Natural killer cell (primary cell): Measurements from ENCODE around the gene PCDHA7. TPM values are rescaled to one million over a fixed set of nuclear protein-coding genes. Genes with fewer than 3 reads are reported as not detected.
"Not testable (repeated sequence)": the region's sequence is repeated elsewhere in the genome, so short reads cannot be mapped to it uniquely, and the experiment has no call there.

ENCODE experiments used
- ATAC-seq, 3 donors: fragments of 150-1000 bp in 2 of 3; fragments of 200-7000 bp in 1 of 3; cut with Tn5 transposase; 1 replicate in 1 of 3; 2 replicates in 2 of 3; pipeline ENCODE4 v1.10.0; 2021; ENCODE audit warnings: mild to moderate bottlenecking in 2 of 3, moderate library complexity in 2 of 3
- DNase-seq, 2 donors: peaks; one replicate each; pipeline versions ENCODE4 v3.0.0 to v3.0.0-alpha.2; 2013 to 2021; ENCODE audit warnings: mixed read lengths in 1 of 2
- H3K27ac ChIP-seq: one replicate; pipeline ENCODE4 v1.5.1; 2013; ENCODE audit warnings: mild to moderate bottlenecking, low read length
- H3K27me3 ChIP-seq: one replicate; pipeline ENCODE4 v1.6.1; 2013; ENCODE audit warnings: low read length; ENCODE audit not compliant: control insufficient read depth, insufficient read depth
- H3K36me3 ChIP-seq: one replicate; pipeline ENCODE4 v1.6.1; 2013; ENCODE audit warnings: low read length; ENCODE audit not compliant: control insufficient read depth, insufficient read depth
- H3K4me1 ChIP-seq: one replicate; pipeline ENCODE4 v1.6.1; 2013; ENCODE audit warnings: low read length; ENCODE audit not compliant: control insufficient read depth, insufficient read depth
- H3K4me3 ChIP-seq: one replicate; pipeline ENCODE4 v1.5.1; 2013; ENCODE audit warnings: low read length
- H3K9me3 ChIP-seq: one replicate; pipeline ENCODE4 v1.6.1; 2013; ENCODE audit warnings: low read length; ENCODE audit not compliant: control insufficient read depth, insufficient read depth
- H3K27ac Mint-ChIP-seq, 2 donors: one replicate each; pipeline ENCODE4 v1.8.0; 2022; ENCODE audit warnings: mild to moderate bottlenecking in 2 of 2, mixed read lengths in 2 of 2, moderate library complexity in 1 of 2
- H3K27me3 Mint-ChIP-seq, 2 donors: one replicate each; pipeline ENCODE4 v1.8.0; 2022; ENCODE audit warnings: low read depth in 2 of 2, mixed read lengths in 2 of 2
- H3K36me3 Mint-ChIP-seq: one replicate; pipeline ENCODE4 v1.8.0; 2022; ENCODE audit warnings: mixed read lengths
- H3K4me1 Mint-ChIP-seq, 2 donors: one replicate each; pipeline ENCODE4 v1.8.0; 2022; ENCODE audit warnings: mixed read lengths in 2 of 2
- H3K4me3 Mint-ChIP-seq: one replicate; pipeline ENCODE4 v1.8.0; 2022; ENCODE audit warnings: mild to moderate bottlenecking, moderate library complexity, mixed read lengths
- H3K9me3 Mint-ChIP-seq, 2 donors: one replicate each; pipeline ENCODE4 v1.8.0; 2022; ENCODE audit warnings: mixed read lengths in 2 of 2
- WGBS: methylation state at CpG from one replicate; pipeline ENCODE4 v1.1.7; 2013; ENCODE audit warnings: missing lambda C conversion rate; ENCODE audit not compliant: insufficient coverage; 5-methylcytosine and 5-hydroxymethylcytosine counted together
- intact Hi-C: fragments of 100-400 bp; cut with micrococcal nuclease; formaldehyde crosslinking; loops from one replicate; pipeline ENCODE4 v1.14.2; 2022
- total RNA-seq, 4 donors: library from RNA; stranded (reverse); fragments of 120-200 nt in 1 of 4; gene quantifications; one replicate each; pipeline versions ENCODE4 v1.2.3 to v1.2.4, GENCODE V29; 2013 to 2022
- TF ChIP-seq, protein P1 (sequence below): fragments of 200-600 bp; IDR thresholded peaks from one replicate; pipeline ENCODE4 v1.8.0; 2022; ENCODE audit warnings: antibody characterized with exemption

The PCDHA7 gene
- total RNA-seq, 3 donors from 2014 or later (not counting 1 experiment from before 2014, with no cell fraction given) = not detected

DNA sequence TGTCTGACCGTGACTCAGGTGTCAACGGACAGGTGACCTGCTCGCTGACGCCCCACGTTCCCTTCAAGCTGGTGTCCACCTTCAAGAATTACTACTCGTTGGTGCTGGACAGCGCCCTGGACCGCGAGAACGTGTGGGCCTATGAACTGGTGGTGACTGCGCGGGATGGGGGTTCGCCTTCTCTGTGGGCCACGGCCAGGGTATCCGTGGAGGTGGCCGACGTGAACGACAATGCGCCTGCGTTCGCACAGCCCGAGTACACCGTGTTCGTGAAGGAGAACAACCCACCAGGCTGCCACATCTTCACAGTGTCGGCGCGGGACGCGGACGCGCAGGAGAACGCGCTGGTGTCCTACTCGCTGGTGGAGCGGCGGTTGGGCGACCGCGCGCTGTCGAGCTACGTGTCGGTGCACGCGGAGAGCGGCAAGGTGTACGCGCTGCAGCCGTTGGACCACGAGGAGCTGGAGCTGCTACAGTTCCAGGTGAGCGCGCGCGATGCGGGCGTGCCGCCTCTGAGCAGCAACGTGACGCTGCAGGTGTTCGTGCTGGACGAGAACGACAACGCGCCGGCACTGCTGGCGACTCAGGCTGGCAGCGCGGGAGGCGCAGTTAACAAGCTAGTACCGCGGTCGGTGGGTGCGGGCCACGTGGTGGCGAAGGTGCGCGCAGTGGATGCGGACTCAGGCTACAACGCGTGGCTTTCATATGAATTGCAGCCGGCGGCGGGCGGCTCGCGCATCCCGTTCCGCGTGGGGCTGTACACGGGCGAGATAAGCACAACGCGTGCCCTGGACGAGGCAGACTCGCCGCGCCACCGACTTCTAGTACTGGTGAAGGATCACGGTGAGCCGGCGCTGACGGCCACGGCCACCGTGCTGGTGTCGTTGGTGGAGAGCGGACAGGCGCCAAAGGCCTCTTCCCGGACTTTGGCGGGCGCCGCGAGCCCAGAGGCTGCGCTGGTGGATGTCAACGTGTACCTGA is 36.4 kb downstream of the PCDHA7 start:
- no peak overlapping the region for H3K27ac Mint-ChIP-seq
- Histone ChIP-seq H3K27me3 (peaks cover 7% of the 10 kb centered on the region), H3K4me3 (no peak overlapping the region), H3K9me3 (peaks cover 12% of the 10 kb centered on the region), H3K27ac (no peak overlapping the region), H3K36me3 (no peaks in the 10 kb centered on the region), H3K4me1 (no peaks in the 10 kb centered on the region)
- no peak overlapping the region for H3K4me3 Mint-ChIP-seq
- ATAC-seq (no peak), DNase-seq (no peak)
- H3K4me1 Mint-ChIP-seq = no peaks in the 10 kb centered on the region
- H3K9me3 Mint-ChIP-seq = peaks cover 2 to 3% of the 10 kb centered on the region in 2 donors
- H3K36me3 Mint-ChIP-seq = no peaks in the 10 kb centered on the region
- TF ChIP-seq, protein P1, sequence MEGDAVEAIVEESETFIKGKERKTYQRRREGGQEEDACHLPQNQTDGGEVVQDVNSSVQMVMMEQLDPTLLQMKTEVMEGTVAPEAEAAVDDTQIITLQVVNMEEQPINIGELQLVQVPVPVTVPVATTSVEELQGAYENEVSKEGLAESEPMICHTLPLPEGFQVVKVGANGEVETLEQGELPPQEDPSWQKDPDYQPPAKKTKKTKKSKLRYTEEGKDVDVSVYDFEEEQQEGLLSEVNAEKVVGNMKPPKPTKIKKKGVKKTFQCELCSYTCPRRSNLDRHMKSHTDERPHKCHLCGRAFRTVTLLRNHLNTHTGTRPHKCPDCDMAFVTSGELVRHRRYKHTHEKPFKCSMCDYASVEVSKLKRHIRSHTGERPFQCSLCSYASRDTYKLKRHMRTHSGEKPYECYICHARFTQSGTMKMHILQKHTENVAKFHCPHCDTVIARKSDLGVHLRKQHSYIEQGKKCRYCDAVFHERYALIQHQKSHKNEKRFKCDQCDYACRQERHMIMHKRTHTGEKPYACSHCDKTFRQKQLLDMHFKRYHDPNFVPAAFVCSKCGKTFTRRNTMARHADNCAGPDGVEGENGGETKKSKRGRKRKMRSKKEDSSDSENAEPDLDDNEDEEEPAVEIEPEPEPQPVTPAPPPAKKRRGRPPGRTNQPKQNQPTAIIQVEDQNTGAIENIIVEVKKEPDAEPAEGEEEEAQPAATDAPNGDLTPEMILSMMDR = no peak
- peaks cover 0 to 3% of the 10 kb centered on the region in 2 donors for H3K27me3 Mint-ChIP-seq
- intact Hi-C loops = no loop called here
- WGBS = 56% methylated on average over 114 of the region's 114 CpGs

DNA sequence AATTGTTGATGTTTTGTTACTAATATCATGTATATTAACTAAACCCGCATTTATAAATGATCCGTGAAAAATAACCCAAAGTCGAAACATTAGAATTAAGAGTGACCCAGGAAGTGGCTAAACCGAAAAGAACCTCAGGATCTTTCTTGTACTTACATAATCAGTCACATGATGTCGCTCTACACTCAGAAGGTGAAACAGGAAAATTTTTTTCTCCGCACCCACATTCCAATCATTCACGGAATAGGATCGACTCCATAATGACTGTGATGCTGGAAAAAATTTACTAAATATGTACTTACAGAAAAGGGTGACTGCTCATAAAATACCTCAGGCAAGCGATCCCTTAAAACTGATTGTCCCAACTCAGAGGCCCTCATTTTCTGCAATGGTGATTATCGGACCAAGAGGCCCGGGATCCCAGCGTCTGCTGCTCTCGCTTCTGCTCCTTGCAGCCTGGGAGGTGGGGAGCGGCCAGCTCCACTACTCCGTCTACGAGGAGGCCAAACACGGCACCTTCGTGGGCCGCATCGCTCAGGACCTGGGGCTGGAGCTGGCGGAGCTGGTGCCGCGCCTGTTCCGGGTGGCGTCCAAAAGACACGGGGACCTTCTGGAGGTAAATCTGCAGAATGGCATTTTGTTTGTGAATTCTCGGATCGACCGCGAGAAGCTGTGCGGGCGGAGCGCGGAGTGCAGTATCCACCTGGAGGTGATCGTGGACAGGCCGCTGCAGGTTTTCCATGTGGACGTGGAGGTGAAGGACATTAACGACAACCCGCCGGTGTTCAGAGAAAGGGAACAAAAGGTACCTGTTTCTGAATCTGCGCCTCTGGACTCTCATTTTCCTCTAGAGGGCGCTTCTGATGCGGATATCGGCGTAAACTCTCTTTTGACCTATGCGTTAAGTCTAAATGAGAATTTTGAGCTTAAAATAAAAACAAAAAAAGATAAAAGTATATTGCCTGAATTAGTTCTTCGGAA is 41.3 kb downstream of the PCDHA7 start, which contains the start of gene PCDHA12:
Gene PCDHA12 (plus strand): TSS at position 224 of the 981 bp plus-strand sequence. CDS start 165 bp downstream, at position 389.
- TF ChIP-seq, protein P1 = no peak

DNA sequence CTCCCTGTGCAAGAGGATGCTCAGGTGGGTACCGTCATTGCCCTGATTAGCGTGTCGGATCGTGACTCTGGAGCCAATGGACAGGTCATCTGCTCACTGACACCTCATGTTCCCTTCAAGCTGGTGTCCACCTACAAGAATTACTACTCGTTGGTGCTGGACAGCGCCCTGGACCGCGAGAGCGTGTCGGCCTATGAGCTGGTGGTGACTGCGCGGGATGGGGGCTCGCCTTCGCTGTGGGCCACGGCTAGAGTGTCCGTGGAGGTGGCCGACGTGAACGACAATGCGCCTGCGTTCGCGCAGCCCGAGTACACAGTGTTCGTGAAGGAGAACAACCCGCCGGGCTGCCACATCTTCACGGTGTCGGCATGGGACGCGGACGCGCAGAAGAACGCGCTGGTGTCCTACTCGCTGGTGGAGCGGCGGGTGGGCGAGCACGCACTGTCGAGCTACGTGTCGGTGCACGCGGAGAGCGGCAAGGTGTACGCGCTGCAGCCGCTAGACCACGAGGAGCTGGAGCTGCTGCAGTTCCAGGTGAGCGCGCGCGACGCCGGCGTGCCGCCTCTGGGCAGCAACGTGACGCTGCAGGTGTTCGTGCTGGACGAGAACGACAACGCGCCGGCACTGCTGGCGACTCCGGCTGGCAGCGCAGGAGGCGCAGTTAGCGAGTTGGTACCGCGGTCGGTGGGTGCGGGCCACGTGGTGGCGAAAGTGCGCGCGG is 42.6 kb downstream of the PCDHA7 start:
- H3K27ac ChIP-seq, intact Hi-C loops, H3K36me3 ChIP-seq, H3K27me3 Mint-ChIP-seq, H3K4me1 ChIP-seq, H3K4me3 Mint-ChIP-seq, H3K4me1 Mint-ChIP-seq, H3K27ac Mint-ChIP-seq, ATAC-seq, H3K4me3 ChIP-seq, H3K27me3 ChIP-seq, DNase-seq, H3K36me3 Mint-ChIP-seq: not testable (repeated sequence)
- 51% methylated on average over 80 of the region's 80 CpGs for WGBS
- peaks cover 8 to 16% of the 10 kb centered on the region in 2 donors for H3K9me3 Mint-ChIP-seq
- H3K9me3 ChIP-seq = peaks cover 13% of the 10 kb centered on the region

More for the DNA sequence above, 41.3 kb downstream of the PCDHA7 start, which contains the start of gene PCDHA12:
- Histone ChIP-seq H3K4me3 (no peak within 1 kb of the TSS), H3K27ac (no peak within 1 kb of the TSS), H3K27me3 (peaks cover 9% of the 10 kb centered on the region), H3K36me3 (no peaks in the 10 kb centered on the region), H3K4me1 (no peaks in the 10 kb centered on the region), H3K9me3 (peaks cover 13% of the 10 kb centered on the region)
- DNase-seq = no peak
- Mint-ChIP-seq H3K4me1 (no peaks in the 10 kb centered on the region), H3K27ac (no peak within 1 kb of the TSS), H3K27me3 (peaks cover 2 to 6% of the 10 kb centered on the region in 2 donors), H3K36me3 (no peaks in the 10 kb centered on the region), H3K4me3 (no peak within 1 kb of the TSS), H3K9me3 (peaks cover 6 to 9% of the 10 kb centered on the region in 2 donors)
- ATAC-seq = no peak
- WGBS = 26% methylated on average over 44 of the region's 47 CpGs
- intact Hi-C loops = no loop called here
